HG03354 (cell line): ENCODE measurements around the gene HMGB2.

Experiments used
- ATAC-seq: cut with Tn5 transposase; IDR thresholded peaks from one replicate; pipeline ENCODE4 v1.9.1; 2021; ENCODE audit warnings: mild to moderate bottlenecking; ENCODE audit not compliant: unreplicated experiment, poor library complexity, severe bottlenecking

The HMGB2 gene

GRCh38 chr4:173334085-173334890, at the start of gene HMGB2:
TSS of gene HMGB2 (minus strand) at chr4:173334358. CDS start at chr4:173333649, 709 bp downstream.
- ATAC-seq, result peak; percentile 91

GRCh38 chr4:173382349-173382748, 48.2 kb upstream of the HMGB2 start:
- no peak for ATAC-seq

- ATAC-seq, result no peak
Measured at GRCh38 chr4:173381610-173382009, 47.5 kb upstream of the HMGB2 start.

GRCh38 chr4:173380987-173381386, 46.8 kb upstream of the HMGB2 start:
- ATAC-seq, result peak; percentile 46

GRCh38 chr4:173379929-173380328, 45.8 kb upstream of the HMGB2 start:
- ATAC-seq, result no peak

- no peak for ATAC-seq
Measured at GRCh38 chr4:173374588-173374987, 40.4 kb upstream of the HMGB2 start.

GRCh38 chr4:173371292-173372192, 37.4 kb upstream of the HMGB2 start:
- ATAC-seq, result peak; percentile 30

- peak; percentile 71 for ATAC-seq
Measured at GRCh38 chr4:173370477-173371291, 36.5 kb upstream of the HMGB2 start, which contains the start of gene SAP30. TSS of gene SAP30 (plus strand) at chr4:173370954. CDS start at chr4:173371183, 229 bp downstream.

- peak; percentile 16 for ATAC-seq
Measured at GRCh38 chr4:173370130-173370476, 35.9 kb upstream of the HMGB2 start.

GRCh38 chr4:173367946-173368345, 33.8 kb upstream of the HMGB2 start:
- no peak for ATAC-seq

GRCh38 chr4:173367285-173367684, 33.1 kb upstream of the HMGB2 start:
- ATAC-seq, result peak; percentile 12

- ATAC-seq, result no peak
Measured at GRCh38 chr4:173365359-173365996, 31.3 kb upstream of the HMGB2 start.

GRCh38 chr4:173362666-173363065, 28.5 kb upstream of the HMGB2 start:
- ATAC-seq, result no peak

- ATAC-seq, result no peak
Measured at GRCh38 chr4:173360587-173361221, 26.5 kb upstream of the HMGB2 start.

GRCh38 chr4:173357939-173358338, 23.8 kb upstream of the HMGB2 start:
- no peak for ATAC-seq

GRCh38 chr4:173347467-173347866, 13.3 kb upstream of the HMGB2 start:
- ATAC-seq, result no peak

GRCh38 chr4:173346074-173346473, 11.9 kb upstream of the HMGB2 start:
- no peak for ATAC-seq

- ATAC-seq, result no peak
Measured at GRCh38 chr4:173345648-173346047, 11.5 kb upstream of the HMGB2 start.

- no peak for ATAC-seq
Measured at GRCh38 chr4:173343832-173344397, 9.8 kb upstream of the HMGB2 start.
